ENCODE data around the gene LY86. TPM values are rescaled to one million over a fixed set of nuclear protein-coding genes. Genes with fewer than 3 reads are reported as not detected.

Gene LY86
- total and polyA plus RNA-seq, 10 of the 15 experiments (the other 5 are each of a cell fraction or from before 2014, with no cell fraction given): 68.2 to 457 (median 128) TPM

- TF ChIP-seq ETV6 (conservative IDR thresholded peaks at IDR 0.05 in 1 of 2, IDR thresholded peaks at IDR 0.05 in 1 of 2; ENCODE audit: borderline replicate concordance in 1 of 2, low read depth in 1 of 2) (no peak), EED (IDR thresholded peaks at IDR 0.05; ENCODE audit: low read depth) (peak; percentile 78), PML (IDR thresholded peaks at IDR 0.05; ENCODE audit: low read length) (no peak), RUNX3 (IDR thresholded peaks at IDR 0.05; ENCODE audit: low read length) (peak; percentile 83), PAX5 (IDR thresholded peaks at IDR 0.05; ENCODE audit: borderline replicate concordance, low read depth, low read length) (no peak), BMI1 (IDR thresholded peaks at IDR 0.05; ENCODE audit: borderline replicate concordance) (no peak), BRCA1 (IDR thresholded peaks at IDR 0.05; ENCODE audit: low read depth, low read length) (no peak), CBX3 (IDR thresholded peaks at IDR 0.05; ENCODE audit: borderline replicate concordance, low read depth) (no peak), EGR1 (IDR thresholded peaks at IDR 0.05; ENCODE audit: borderline replicate concordance in 1 of 2, low read depth in 2 of 2, low read length in 2 of 2) (no peak), PAX8 (IDR thresholded peaks at IDR 0.05) (no peak), POLR2AphosphoS2 (IDR thresholded peaks at IDR 0.05; ENCODE audit: low read depth, low read length) (no peak), TCF12 (IDR thresholded peaks at IDR 0.05; ENCODE audit: low read depth, low read length) (peak; percentile 46; the same call in 1 of the 2 replicates), SREBF1 (IDR thresholded peaks at IDR 0.05; ENCODE audit: low read length) (no peak), ZBTB11 (CRISPR knock-in tag; IDR thresholded peaks at IDR 0.05) (no peak), EZH2 (IDR thresholded peaks at IDR 0.05; ENCODE audit: borderline replicate concordance, control insufficient read depth, low read depth, low read length) (no peak), RCOR1 (conservative IDR thresholded peaks at IDR 0.05; ENCODE audit: low read depth, low read length) (no peak; the same call in 1 of the 2 replicates), USF2 (IDR thresholded peaks at IDR 0.05; ENCODE audit: borderline replicate concordance, low read depth, low read length) (no peak), NFYB (IDR thresholded peaks at IDR 0.05; ENCODE audit: insufficient read depth, low read depth, low read length) (no peak), MEF2A (IDR thresholded peaks at IDR 0.05; ENCODE audit: insufficient read depth, low read depth, low read length) (no peak), NFXL1 (IDR thresholded peaks at IDR 0.05; ENCODE audit: borderline replicate concordance) (no peak), KDM1A (IDR thresholded peaks at IDR 0.05; ENCODE audit: borderline replicate concordance) (no peak)
- TF ChIP-seq, protein P1, sequence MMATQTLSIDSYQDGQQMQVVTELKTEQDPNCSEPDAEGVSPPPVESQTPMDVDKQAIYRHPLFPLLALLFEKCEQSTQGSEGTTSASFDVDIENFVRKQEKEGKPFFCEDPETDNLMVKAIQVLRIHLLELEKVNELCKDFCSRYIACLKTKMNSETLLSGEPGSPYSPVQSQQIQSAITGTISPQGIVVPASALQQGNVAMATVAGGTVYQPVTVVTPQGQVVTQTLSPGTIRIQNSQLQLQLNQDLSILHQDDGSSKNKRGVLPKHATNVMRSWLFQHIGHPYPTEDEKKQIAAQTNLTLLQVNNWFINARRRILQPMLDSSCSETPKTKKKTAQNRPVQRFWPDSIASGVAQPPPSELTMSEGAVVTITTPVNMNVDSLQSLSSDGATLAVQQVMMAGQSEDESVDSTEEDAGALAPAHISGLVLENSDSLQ (IDR thresholded peaks at IDR 0.05): no peak
Measured at GRCh38 chr6:6546318-6547109, 42.0 kb upstream of the LY86 start (continued).

Data from GM12878 (cell line).